HFFc6 (cell line): ENCODE results near the gene HDX. TPM values are rescaled to one million over a fixed set of nuclear protein-coding genes. Genes with fewer than 3 reads are reported as not detected.
"Not testable (repeated sequence)": the region's sequence is repeated elsewhere in the genome, so short reads cannot be mapped to it uniquely, and the experiment has no call there.

Experiments used
- DNase-seq: peaks from one replicate; pipeline ENCODE4 v3.0.0-alpha.2; 2018
- H3K27ac Mint-ChIP-seq: 2 replicates; pipeline ENCODE4 v1.8.0; 2020; ENCODE audit warnings: mild to moderate bottlenecking, mixed read lengths
- H3K27me3 Mint-ChIP-seq: 2 replicates; pipeline ENCODE4 v1.8.0; 2021; ENCODE audit warnings: mild to moderate bottlenecking, moderate library complexity, mixed read lengths; ENCODE audit not compliant: insufficient read depth
- H3K36me3 Mint-ChIP-seq: 2 replicates; pipeline ENCODE4 v1.8.0; 2021; ENCODE audit warnings: low read depth, mixed read lengths
- H3K4me1 Mint-ChIP-seq: 2 replicates; pipeline ENCODE4 v1.8.0; 2020; ENCODE audit warnings: low read depth, mixed read lengths
- H3K4me3 Mint-ChIP-seq: 2 replicates; pipeline ENCODE4 v1.8.0; 2020; ENCODE audit warnings: mild to moderate bottlenecking, moderate library complexity, mixed read lengths
- H3K9me3 Mint-ChIP-seq: 2 replicates; pipeline ENCODE4 v1.8.0; 2020; ENCODE audit warnings: mild to moderate bottlenecking, mixed read lengths
- total RNA-seq, 6 experiments: library from RNA; stranded (reverse); fragmentation: NEBNext Ultra II Directional; extraction: Animal tissue kit (Norgen Biotek cat#: 25700); gene quantifications; 2 replicates in 1 of 6; 3 replicates in 5 of 6; pipeline ENCODE4 v1.2.3, GENCODE V29; 2021
- TF ChIP-seq, protein P1 (sequence below): fragments of 200-600 bp; sonication (generic); IDR thresholded peaks from 2 replicates; pipeline ENCODE4 v1.5.0; 2021; ENCODE audit warnings: antibody characterized with exemption, mild to moderate bottlenecking

The HDX gene
- total RNA-seq, 6 experiments from 2014 or later, result 1.3 to 1.9 (median 1.7) TPM

- Mint-ChIP-seq H3K4me1 (no peaks in the 10 kb centered on the region; the same call in 1 of the 2 replicates), H3K9me3 (no peaks in the 10 kb centered on the region), H3K36me3 (no peaks in the 10 kb centered on the region), H3K27ac (no peak overlapping the region), H3K27me3 (no peaks in the 10 kb centered on the region), H3K4me3 (no peak overlapping the region)
- TF ChIP-seq, protein P1, sequence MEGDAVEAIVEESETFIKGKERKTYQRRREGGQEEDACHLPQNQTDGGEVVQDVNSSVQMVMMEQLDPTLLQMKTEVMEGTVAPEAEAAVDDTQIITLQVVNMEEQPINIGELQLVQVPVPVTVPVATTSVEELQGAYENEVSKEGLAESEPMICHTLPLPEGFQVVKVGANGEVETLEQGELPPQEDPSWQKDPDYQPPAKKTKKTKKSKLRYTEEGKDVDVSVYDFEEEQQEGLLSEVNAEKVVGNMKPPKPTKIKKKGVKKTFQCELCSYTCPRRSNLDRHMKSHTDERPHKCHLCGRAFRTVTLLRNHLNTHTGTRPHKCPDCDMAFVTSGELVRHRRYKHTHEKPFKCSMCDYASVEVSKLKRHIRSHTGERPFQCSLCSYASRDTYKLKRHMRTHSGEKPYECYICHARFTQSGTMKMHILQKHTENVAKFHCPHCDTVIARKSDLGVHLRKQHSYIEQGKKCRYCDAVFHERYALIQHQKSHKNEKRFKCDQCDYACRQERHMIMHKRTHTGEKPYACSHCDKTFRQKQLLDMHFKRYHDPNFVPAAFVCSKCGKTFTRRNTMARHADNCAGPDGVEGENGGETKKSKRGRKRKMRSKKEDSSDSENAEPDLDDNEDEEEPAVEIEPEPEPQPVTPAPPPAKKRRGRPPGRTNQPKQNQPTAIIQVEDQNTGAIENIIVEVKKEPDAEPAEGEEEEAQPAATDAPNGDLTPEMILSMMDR, result no peak
- DNase-seq, result no peak
These were observed 183.6 kb downstream of the HDX start for GRCh38 chrX:84318661-84319060.

DNA sequence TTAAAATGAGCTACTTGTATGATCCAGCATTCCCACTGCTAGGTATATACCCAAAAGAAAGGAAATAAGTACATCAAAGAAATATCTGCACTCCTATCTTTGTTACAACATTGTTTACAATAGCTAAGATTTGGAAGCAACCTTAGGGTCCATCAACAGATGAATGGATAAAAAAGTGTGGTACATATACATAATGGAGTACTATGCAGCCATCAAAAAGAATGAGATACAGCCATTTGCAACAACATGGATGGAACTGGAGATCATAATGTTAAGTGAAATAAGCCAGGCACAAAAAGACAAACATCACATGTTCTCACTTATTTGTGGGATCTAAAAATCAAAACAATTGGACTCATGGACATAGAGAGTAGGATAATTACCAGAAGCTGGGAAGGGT lies 186.3 kb downstream of the HDX start:
- H3K27ac Mint-ChIP-seq, DNase-seq, H3K9me3 Mint-ChIP-seq, H3K4me3 Mint-ChIP-seq, H3K4me1 Mint-ChIP-seq, H3K36me3 Mint-ChIP-seq, H3K27me3 Mint-ChIP-seq: not testable (repeated sequence)
